HCT116 (cell line): ENCODE results near the gene SIN3A. TPM values are rescaled to one million over a fixed set of nuclear protein-coding genes. Genes with fewer than 3 reads are reported as not detected.

ENCODE experiments used
- ATAC-seq: fragments of 200-7000 bp; cut with Tn5 transposase; 2 replicates; pipeline ENCODE4 v1.9.1; 2020; ENCODE audit warnings: mild to moderate bottlenecking, moderate library complexity
- BruUV-seq: library from RNA; stranded (reverse); fragments of 400-500 nt; replicated peaks from 2 replicates; lab custom pipeline; 2021; lab: Mats Ljungman, UMichigan
- CTCF ChIA-PET: fragments of 300-600 bp; sonication (Branson Sonifier 250); formaldehyde crosslinking; loops from one replicate; lab custom pipeline; 2021; ENCODE audit warnings: antibody characterized with exemption; lab: Charles Lee
- POLR2A ChIA-PET: fragments of 300-600, 350-600 bp; sonication (Branson Sonifier 250); formaldehyde crosslinking; loops from one replicate; lab custom pipeline; 2021; ENCODE audit warnings: antibody characterized with exemption; lab: Charles Lee
- RAD21 ChIA-PET, 2 experiments: fragments of 300-600 bp; sonication (Branson Sonifier 250); formaldehyde crosslinking; loops; one replicate each; lab custom pipeline; 2023; ENCODE audit warnings: low total read pairs in 2 of 2; ENCODE audit not compliant: uncharacterized antibody in 2 of 2, unreplicated experiment in 2 of 2, low non-redundant PET in 1 of 2; lab: Charles Lee
- DNase-seq: peaks from one replicate; pipeline ENCODE4 v3.0.0-alpha.2; 2010; ENCODE audit warnings: low read depth, low spot score
- H2AFZ ChIP-seq: fragments of 200-600 bp; shearing (Covaris generic), sonication (generic); 2 replicates; pipeline ENCODE4 v1.6.1; 2017; ENCODE audit warnings: low read depth, mixed run types, mixed read lengths, antibody characterized with exemption, low read length; ENCODE audit not compliant: poor library complexity, severe bottlenecking
- H3K27ac ChIP-seq: 2 replicates; pipeline ENCODE4 v1.5.1; 2012; ENCODE audit warnings: low read depth, low read length
- H3K27me3 ChIP-seq: fragments of 200-600 bp; sonication (generic); 2 replicates; pipeline ENCODE4 v1.6.1; 2016; ENCODE audit warnings: mixed run types, low read length, mixed read lengths; ENCODE audit not compliant: insufficient read depth
- H3K36me3 ChIP-seq, 2 experiments: fragments of 200-500 bp in 1 of 2; fragments of 200-600 bp in 1 of 2; sonication (Bioruptor generic) in 1 of 2; sonication (generic) in 1 of 2; 2 replicates each; pipeline versions ENCODE4 v1.5.1 to v1.6.1; 2014 to 2016; ENCODE audit warnings: low read length in 2 of 2, inconsistent platforms in 1 of 2, mixed read lengths in 1 of 2, mixed run types in 1 of 2; ENCODE audit not compliant: insufficient read depth in 2 of 2, control insufficient read depth in 1 of 2
- H3K4me1 ChIP-seq, 2 experiments: fragments of 200-600 bp in 1 of 2; sonication (generic) in 1 of 2; 2 replicates each; pipeline versions ENCODE4 v1.5.1 to v1.6.1; 2012 to 2017; ENCODE audit warnings: low read length in 2 of 2, inconsistent platforms in 1 of 2, mild to moderate bottlenecking in 1 of 2, mixed read lengths in 1 of 2, mixed run types in 1 of 2, moderate library complexity in 1 of 2; ENCODE audit not compliant: insufficient read depth in 2 of 2, control insufficient read depth in 1 of 2
- H3K4me2 ChIP-seq: fragments of 200-600 bp; sonication (generic); 2 replicates; pipeline ENCODE4 v1.6.1; 2017; ENCODE audit warnings: mixed run types, low read length, mixed read lengths
- H3K4me3 ChIP-seq, 2 experiments: fragments of 200-600 bp in 1 of 2; sonication (generic) in 1 of 2; replicated peaks in 1 of 2; 2 replicates each; pipeline ENCODE4 v1.5.1; 2011 to 2016; ENCODE audit warnings: low read length in 2 of 2, control low read depth in 1 of 2, low read depth in 1 of 2, mild to moderate bottlenecking in 1 of 2, mixed read lengths in 1 of 2, mixed run types in 1 of 2
- H3K79me2 ChIP-seq: fragments of 200-600 bp; sonication (generic); 2 replicates; pipeline ENCODE4 v1.6.1; 2017; ENCODE audit warnings: mild to moderate bottlenecking, mixed run types, low read length, moderate library complexity, mixed read lengths; ENCODE audit not compliant: insufficient read depth
- H3K9ac ChIP-seq: fragments of 200-600 bp; sonication (generic); 2 replicates; pipeline ENCODE4 v1.6.1; 2016; ENCODE audit warnings: low read length, mixed read lengths
- H3K9me2 ChIP-seq: fragments of 200-600 bp; sonication (generic), shearing (Covaris generic); 2 replicates; pipeline ENCODE4 v1.6.1; 2017; ENCODE audit warnings: mixed run types, mild to moderate bottlenecking, moderate library complexity; ENCODE audit not compliant: insufficient read depth
- H3K9me3 ChIP-seq, 2 experiments: fragments of 200-500 bp in 1 of 2; fragments of 200-600 bp in 1 of 2; sonication (Bioruptor generic) in 1 of 2; sonication (generic) in 1 of 2; 2 replicates each; pipeline ENCODE4 v1.6.1; 2014 to 2017; ENCODE audit warnings: low read length in 2 of 2, mixed read lengths in 2 of 2, inconsistent platforms in 1 of 2, low read depth in 1 of 2, mild to moderate bottlenecking in 1 of 2, mixed run types in 1 of 2, moderate library complexity in 1 of 2; ENCODE audit not compliant: control insufficient read depth in 1 of 2, insufficient read depth in 1 of 2
- H4K20me1 ChIP-seq: fragments of 200-600 bp; sonication (generic), shearing (Covaris generic); 2 replicates; pipeline ENCODE4 v1.6.1; 2017; ENCODE audit warnings: mixed run types, mild to moderate bottlenecking, moderate library complexity; ENCODE audit not compliant: insufficient read depth
- CBX3 ChIP-seq: IDR thresholded peaks from 2 replicates; pipeline ENCODE4 v1.6.1; 2012; ENCODE audit warnings: low read depth
- CTCF ChIP-seq, 3 experiments: fragments of 200-600 bp in 1 of 3; sonication (generic) in 1 of 3; IDR thresholded peaks in 2 of 3; conservative IDR thresholded peaks in 1 of 3; 2 replicates each; pipeline ENCODE4 v1.5.1; 2012 to 2017; ENCODE audit warnings: low read depth in 2 of 3, low read length in 2 of 3, antibody characterized with exemption in 1 of 3, borderline replicate concordance in 1 of 3, control low read depth in 1 of 3, mild to moderate bottlenecking in 1 of 3, mixed read lengths in 1 of 3, mixed run types in 1 of 3, moderate library complexity in 1 of 3; ENCODE audit not compliant: insufficient read depth in 1 of 3
- ELF1 ChIP-seq: IDR thresholded peaks from 2 replicates; pipeline ENCODE4 v1.6.1; 2012; ENCODE audit warnings: low read depth, borderline replicate concordance
- EZH2 ChIP-seq: fragments of 200-600 bp; sonication (generic); IDR thresholded peaks from 2 replicates; pipeline ENCODE4 v1.6.1; 2017; ENCODE audit warnings: antibody characterized with exemption, mixed run types
- EZH2phosphoT487 ChIP-seq: fragments of 200-600 bp; IDR thresholded peaks from 2 replicates; pipeline ENCODE4 v1.6.1; 2018; ENCODE audit warnings: antibody characterized with exemption, borderline replicate concordance
- FOSL1 ChIP-seq: IDR thresholded peaks from 2 replicates; pipeline ENCODE4 v1.6.1; 2012; ENCODE audit warnings: low read depth
- JUND ChIP-seq: IDR thresholded peaks from 2 replicates; pipeline ENCODE4 v1.6.1; 2012
- MAX ChIP-seq: IDR thresholded peaks from 2 replicates; pipeline ENCODE4 v1.6.1; 2012
- POLR2A ChIP-seq: IDR thresholded peaks from 2 replicates; pipeline ENCODE4 v1.7.0; 2011; ENCODE audit warnings: borderline replicate concordance; ENCODE audit not compliant: insufficient read depth, insufficient read length; ENCODE audit errors: extremely low read depth
- POLR2AphosphoS5 ChIP-seq: IDR thresholded peaks from 2 replicates; pipeline ENCODE4 v1.6.1; 2011; ENCODE audit warnings: mild to moderate bottlenecking, low read depth, low read length, moderate library complexity
- YY1 ChIP-seq: IDR thresholded peaks from 2 replicates; pipeline ENCODE4 v1.6.1; 2011; ENCODE audit warnings: low read length, low read depth, moderate library complexity, mild to moderate bottlenecking; ENCODE audit not compliant: insufficient replicate concordance; ENCODE audit errors: extremely low read depth
- ZBTB33 ChIP-seq: IDR thresholded peaks from 2 replicates; pipeline ENCODE4 v1.6.1; 2011; ENCODE audit warnings: mild to moderate bottlenecking, low read length, moderate library complexity; ENCODE audit not compliant: insufficient replicate concordance; ENCODE audit errors: extremely low read depth
- ZFX ChIP-seq: fragments of 450-650 bp; IDR thresholded peaks from 2 replicates; pipeline ENCODE4 v1.6.1; 2017
- intact Hi-C: fragments of 100-400 bp; cut with micrococcal nuclease; formaldehyde crosslinking; loops from 2 replicates; pipeline ENCODE4 v1.10.0; 2022
- total RNA-seq: library from RNA; stranded (reverse); gene quantifications from one replicate; pipeline ENCODE4 v1.2.1, GENCODE V29; 2021; ENCODE audit not compliant: unreplicated experiment

The SIN3A gene
- total RNA-seq, 1 experiment from 2014 or later: 70.1 TPM

- Histone ChIP-seq H3K79me2 (no peaks in the 10 kb centered on the region), H3K4me1 (no peaks in the 10 kb centered on the region), H3K27me3 (no peaks in the 10 kb centered on the region), H3K27ac (no peak overlapping the region), H3K4me2 (no peak overlapping the region), H3K9ac (no peak overlapping the region), H3K9me3 (no peaks in the 10 kb centered on the region), H4K20me1 (no peaks in the 10 kb centered on the region), H3K4me3 (no peak overlapping the region), H2AFZ (no peak overlapping the region), H3K9me2 (no peaks in the 10 kb centered on the region), H3K36me3 (peaks cover 2 to 8% of the 10 kb centered on the region in 2 experiments; a peak in 3 of 4 replicates)
- TF ChIP-seq ZBTB33 (no peak), ELF1 (no peak), EZH2phosphoT487 (no peak), MAX (no peak), POLR2A (no peak), EZH2 (no peak), YY1 (no peak), CBX3 (no peak), CTCF (IDR thresholded peaks at IDR 0.05 in 2 of 3, conservative IDR thresholded peaks at IDR 0.05 in 1 of 3; ENCODE audit: borderline replicate concordance in 1 of 3, insufficient read depth in 1 of 3, low read depth in 2 of 3, low read length in 2 of 3) (no peak), POLR2AphosphoS5 (no peak), FOSL1 (no peak), ZFX (no peak), JUND (no peak)
- RAD21 ChIA-PET: no interaction called here
- CTCF ChIA-PET: no interaction called here
- POLR2A ChIA-PET: no interaction called here
- intact Hi-C loops: no loop called here
- no TSS peak for BruUV-seq
- ATAC-seq (no peak), DNase-seq (no peak)
Measured at GRCh38 chr15:75357976-75358673, 93.4 kb downstream of the SIN3A start.
